ENCODE measurements around the gene RNF213. TPM values are rescaled to one million over a fixed set of nuclear protein-coding genes. Genes with fewer than 3 reads are reported as not detected.

The RNF213 gene
- total and polyA plus RNA-seq, 7 donors, result 7.8 to 138 (median 50.4) TPM

DNA sequence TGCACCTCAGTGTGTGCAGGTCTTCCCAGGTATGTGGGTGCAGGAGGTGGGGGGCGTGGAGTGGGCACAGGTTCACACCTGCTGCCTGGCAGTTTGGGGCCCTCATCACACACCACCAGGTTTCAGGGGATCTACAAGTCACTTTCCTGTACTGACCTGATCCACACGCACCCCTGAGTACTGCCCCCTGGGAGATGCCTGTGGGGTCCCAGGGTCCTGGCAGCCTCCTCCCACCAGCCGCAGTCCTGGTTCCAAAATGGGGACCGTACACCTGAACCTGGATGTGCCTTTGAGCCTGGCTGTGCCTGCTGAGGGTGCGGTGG is 25.9 kb downstream of the RNF213 start:
- no peak overlapping the region for H3K4me3 ChIP-seq
- no peaks in the 10 kb centered on the region for H3K4me1 ChIP-seq
- WGBS, 2 donors, result 94 to 96% methylated on average over 5 of the region's 5 CpGs
- H3K9me3 ChIP-seq, result no peaks in the 10 kb centered on the region
- intact Hi-C loops (cut with DNase I), result no loop called here
- H3K27me3 ChIP-seq, result no peaks in the 10 kb centered on the region
- TF ChIP-seq, protein P1, sequence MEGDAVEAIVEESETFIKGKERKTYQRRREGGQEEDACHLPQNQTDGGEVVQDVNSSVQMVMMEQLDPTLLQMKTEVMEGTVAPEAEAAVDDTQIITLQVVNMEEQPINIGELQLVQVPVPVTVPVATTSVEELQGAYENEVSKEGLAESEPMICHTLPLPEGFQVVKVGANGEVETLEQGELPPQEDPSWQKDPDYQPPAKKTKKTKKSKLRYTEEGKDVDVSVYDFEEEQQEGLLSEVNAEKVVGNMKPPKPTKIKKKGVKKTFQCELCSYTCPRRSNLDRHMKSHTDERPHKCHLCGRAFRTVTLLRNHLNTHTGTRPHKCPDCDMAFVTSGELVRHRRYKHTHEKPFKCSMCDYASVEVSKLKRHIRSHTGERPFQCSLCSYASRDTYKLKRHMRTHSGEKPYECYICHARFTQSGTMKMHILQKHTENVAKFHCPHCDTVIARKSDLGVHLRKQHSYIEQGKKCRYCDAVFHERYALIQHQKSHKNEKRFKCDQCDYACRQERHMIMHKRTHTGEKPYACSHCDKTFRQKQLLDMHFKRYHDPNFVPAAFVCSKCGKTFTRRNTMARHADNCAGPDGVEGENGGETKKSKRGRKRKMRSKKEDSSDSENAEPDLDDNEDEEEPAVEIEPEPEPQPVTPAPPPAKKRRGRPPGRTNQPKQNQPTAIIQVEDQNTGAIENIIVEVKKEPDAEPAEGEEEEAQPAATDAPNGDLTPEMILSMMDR (IDR thresholded peaks at IDR 0.05), result no peak
- TF ChIP-seq POLR2AphosphoS5 (IDR thresholded peaks at IDR 0.05), result no peak
- TF ChIP-seq POLR2A (IDR thresholded peaks at IDR 0.05), result no peak
- no peak for TF ChIP-seq EP300 (IDR thresholded peaks at IDR 0.05)
- no peak for DNase-seq
- no peak overlapping the region for H3K27ac ChIP-seq
- H3K36me3 ChIP-seq, result peaks cover 15 to 55% (median 37%) of the 10 kb centered on the region in 4 donors

DNA sequence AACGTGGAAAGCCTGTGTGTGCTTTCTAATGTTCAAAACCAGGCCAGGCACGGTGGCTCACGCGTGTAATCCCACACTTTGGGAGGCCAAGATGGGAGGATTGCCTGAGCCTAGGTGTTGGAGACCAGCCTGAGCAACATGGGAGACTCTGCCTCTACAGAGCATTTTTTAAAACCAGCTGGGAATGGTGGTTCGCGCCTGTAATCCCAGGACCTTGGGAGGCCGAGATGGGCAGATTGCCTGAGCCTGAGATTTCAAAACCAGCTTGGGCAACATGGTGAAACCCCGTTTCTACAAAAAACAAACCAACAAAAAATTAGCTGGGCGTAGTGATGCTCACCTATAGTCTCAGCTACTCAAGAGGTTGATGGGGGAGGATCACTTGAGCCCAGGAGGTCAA is 26.4 kb downstream of the RNF213 start:
- DNase-seq, result no peak
- 94 to 96% methylated on average over 9 of the region's 9 CpGs for whole genome bisulfite sequencing, 2 donors

DNA sequence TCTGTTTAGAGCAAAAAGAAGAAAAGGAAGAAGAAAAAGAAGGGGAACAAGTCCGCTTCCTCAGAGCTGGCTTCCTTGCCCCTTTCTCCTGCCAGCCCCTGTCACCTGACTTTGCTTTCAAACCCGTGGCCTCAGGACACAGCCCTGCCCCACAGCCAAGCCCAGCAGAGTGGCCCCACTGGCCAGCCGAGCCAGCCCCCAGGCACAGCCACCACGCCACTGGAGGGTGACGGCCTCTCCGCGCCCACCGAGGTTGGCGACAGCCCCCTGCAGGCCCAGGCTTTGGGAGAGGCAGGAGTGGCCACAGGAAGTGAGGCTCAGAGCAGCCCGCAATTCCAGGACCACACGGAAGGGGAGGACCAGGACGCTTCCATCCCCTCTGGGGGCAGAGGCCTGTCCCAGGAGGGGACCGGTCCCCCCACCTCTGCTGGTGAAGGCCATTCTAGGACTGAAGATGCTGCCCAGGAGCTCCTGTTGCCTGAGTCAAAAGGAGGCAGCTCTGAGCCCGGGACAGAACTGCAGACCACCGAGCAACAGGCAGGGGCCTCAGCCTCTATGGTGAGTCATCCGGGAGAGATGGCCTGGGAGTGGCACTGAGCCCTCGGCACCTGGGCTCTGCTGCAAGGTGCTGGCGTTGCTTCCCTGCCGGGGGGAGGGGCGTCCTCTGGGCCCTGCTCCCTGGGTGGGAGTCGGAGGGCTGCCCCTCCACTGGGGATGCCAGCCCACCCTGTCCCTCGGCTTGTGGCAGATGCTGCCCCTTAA is 27.3 kb downstream of the RNF213 start:
- intact Hi-C loops (cut with DNase I), result no loop called here
- whole genome bisulfite sequencing, 2 donors, result 84 to 89% methylated on average over 22 of the region's 22 CpGs
- H3K4me3 ChIP-seq, result no peak overlapping the region
- H3K36me3 ChIP-seq, result peaks cover 26 to 64% (median 49%) of the 10 kb centered on the region in 4 donors
- no peaks in the 10 kb centered on the region for H3K27me3 ChIP-seq
- no peaks in the 10 kb centered on the region for H3K4me1 ChIP-seq
- no peaks in the 10 kb centered on the region for H3K9me3 ChIP-seq
- no peak overlapping the region for H3K27ac ChIP-seq
- no peak for DNase-seq
- TF ChIP-seq, protein P1 (IDR thresholded peaks at IDR 0.05), result no peak
- TF ChIP-seq POLR2AphosphoS5 (IDR thresholded peaks at IDR 0.05) (no peak), EP300 (IDR thresholded peaks at IDR 0.05) (no peak), POLR2A (IDR thresholded peaks at IDR 0.05) (no peak)

More for the DNA sequence above, 26.4 kb downstream of the RNF213 start:
- Histone ChIP-seq H3K27me3 (no peaks in the 10 kb centered on the region), H3K4me3 (no peak overlapping the region), H3K9me3 (no peaks in the 10 kb centered on the region), H3K27ac (no peak overlapping the region), H3K4me1 (no peaks in the 10 kb centered on the region), H3K36me3 (peaks cover 19 to 55% (median 41%) of the 10 kb centered on the region in 4 donors)
- TF ChIP-seq EP300 (IDR thresholded peaks at IDR 0.05), result no peak
- TF ChIP-seq, protein P1 (IDR thresholded peaks at IDR 0.05), result no peak
- TF ChIP-seq POLR2AphosphoS5 (IDR thresholded peaks at IDR 0.05), result no peak
- TF ChIP-seq POLR2A (IDR thresholded peaks at IDR 0.05), result no peak
- intact Hi-C loops (cut with DNase I), result no loop called here

DNA sequence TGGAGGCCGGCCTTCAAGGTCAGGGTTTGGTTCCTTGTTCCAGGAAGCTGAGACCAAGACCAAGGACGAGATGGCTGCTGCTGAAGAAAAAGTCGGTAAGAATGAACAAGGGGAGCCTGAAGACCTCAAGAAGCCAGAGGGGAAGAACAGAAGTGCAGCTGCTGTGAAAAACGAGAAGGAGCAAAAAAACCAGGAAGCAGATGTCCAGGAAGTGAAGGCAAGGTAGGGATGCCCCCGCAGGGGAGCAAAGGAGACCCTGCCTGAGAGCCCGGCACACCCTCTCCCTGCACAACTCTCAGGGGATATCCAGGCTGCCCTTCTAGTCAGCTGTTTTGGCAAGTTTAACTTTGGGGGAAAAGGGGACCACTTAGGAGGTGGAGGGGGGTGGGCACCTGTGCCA is 29.0 kb downstream of the RNF213 start:
- intact Hi-C loops (cut with DNase I), result no loop called here
- 55 to 77% methylated on average over 6 of the region's 6 CpGs for WGBS, 2 donors
- TF ChIP-seq, protein P1 (IDR thresholded peaks at IDR 0.05), result no peak
- no peak for TF ChIP-seq POLR2A (IDR thresholded peaks at IDR 0.05)
- TF ChIP-seq EP300 (IDR thresholded peaks at IDR 0.05), result no peak
- no peak for TF ChIP-seq POLR2AphosphoS5 (IDR thresholded peaks at IDR 0.05)
- no peak overlapping the region for H3K27ac ChIP-seq
- H3K36me3 ChIP-seq, result peaks cover 28 to 80% (median 60%) of the 10 kb centered on the region in 4 donors
- no peaks in the 10 kb centered on the region for H3K27me3 ChIP-seq
- DNase-seq, result no peak
- no peaks in the 10 kb centered on the region for H3K4me1 ChIP-seq
- no peak overlapping the region for H3K4me3 ChIP-seq
- H3K9me3 ChIP-seq, result no peaks in the 10 kb centered on the region
